Measurements from ENCODE around the gene PDK2. TPM values are rescaled to one million over a fixed set of nuclear protein-coding genes. Genes with fewer than 3 reads are reported as not detected.

Gene PDK2
- total and polyA plus RNA-seq, 9 of the 15 experiments (the other 6 are each of a cell fraction or from before 2014, with no cell fraction given): 0.03 to 2.5 (median 1.4) TPM

DNA sequence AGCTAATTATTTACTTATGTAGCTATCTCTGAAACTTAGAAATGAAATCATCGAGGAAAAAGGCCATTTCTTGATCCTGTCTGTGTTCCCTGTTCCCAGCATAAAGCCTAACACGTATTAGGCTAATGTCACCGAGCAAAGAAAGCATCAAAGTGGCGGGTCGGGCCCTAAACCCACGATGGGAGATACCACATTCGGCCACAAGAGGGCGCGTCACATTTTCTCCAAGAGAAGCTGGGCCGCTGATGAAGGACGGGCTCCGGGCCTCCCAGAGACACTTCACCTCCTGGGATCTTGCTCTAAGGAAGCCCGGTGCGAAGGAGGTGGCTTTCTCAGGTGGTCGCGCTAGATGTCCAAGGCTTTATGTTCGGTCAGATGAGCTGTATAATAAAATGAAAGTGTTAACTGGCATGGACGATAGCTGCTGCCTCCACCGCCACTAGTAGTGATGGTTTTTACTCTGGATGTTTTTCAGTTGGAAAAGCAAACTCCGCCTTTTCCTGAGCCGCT, 853 bp upstream of the PDK2 start:
- no peaks in the 10 kb centered on the region for H3K9me1 ChIP-seq (ENCODE audit: control insufficient read depth, insufficient read depth, low read length)
- H3K79me2 ChIP-seq (ENCODE audit: control insufficient read depth, insufficient read depth, low read length): no peaks in the 10 kb centered on the region
- H3K9ac ChIP-seq (ENCODE audit: insufficient read depth in 1 of 2, low read depth in 2 of 2, low read length in 2 of 2): no peak overlapping the region
- H3K4me2 ChIP-seq (ENCODE audit: insufficient read depth, low read length): peak overlapping the region; percentile 63
- no peak overlapping the region for H3K27ac ChIP-seq (ENCODE audit: extremely low read depth, low read depth, low read length)
- BruUV-seq (replicated peaks): no TSS peak
- in situ Hi-C loops (cut with MboI) (no loop called here), intact Hi-C loops (cut with micrococcal nuclease) (loop anchor here (1.0 kb wide), 2 partner anchors 67 to 203 kb away; no protein-coding TSS in a partner anchor)
- POLR2A ChIA-PET: interaction anchor here (0.5 to 1.0 kb wide), 2 partner anchors 29 to 186 kb away, joined by 4 read pairs; no protein-coding TSS in a partner anchor
- no peak overlapping the region for H3K4me3 ChIP-seq
- peak; percentile 90 for ATAC-seq
- H3K27me3 ChIP-seq (ENCODE audit: control insufficient read depth in 2 of 2, insufficient read depth in 2 of 2, low read length in 2 of 2): peaks cover 7 to 35% of the 10 kb centered on the region in 2 experiments; a peak in 4 of 5 replicates
- WGBS (ENCODE audit: insufficient coverage, low coverage, missing lambda C conversion rate): 8% methylated on average over 21 of the region's 21 CpGs
- H4K20me1 ChIP-seq (replicated peaks; ENCODE audit: control insufficient read depth, insufficient read depth, low read length): peaks cover 13% of the 10 kb centered on the region; the same call in 1 of the 2 replicates
- H3K9me3 ChIP-seq (replicated peaks; ENCODE audit: control insufficient read depth, insufficient read depth, low read depth, low read length): no peaks in the 10 kb centered on the region
- H3K36me3 ChIP-seq (ENCODE audit: control insufficient read depth, insufficient read depth, low read length): no peaks in the 10 kb centered on the region
- CTCF ChIA-PET (ENCODE audit: low intra/inter-chr PET ratio): interaction anchor here (0.7 to 1.6 kb wide), 5 partner anchors 67 to 203 kb away, joined by 3 to 6 read pairs (median 4); no protein-coding TSS in a partner anchor
- DNase-seq (ENCODE audit: extremely low read depth in 1 of 4, low spot score in 3 of 4): peak; percentile 81 to 85 (median 84)
- peak; percentile 91 for FAIRE-seq
- peak overlapping the region; percentile 75 for H2AFZ ChIP-seq (ENCODE audit: low read depth, low read length)
- peaks cover 3 to 19% of the 10 kb centered on the region in 2 experiments; a peak in 3 of 5 replicates for H3K4me1 ChIP-seq (replicated peaks in 1 of 2; ENCODE audit: control insufficient read depth in 2 of 2, insufficient read depth in 2 of 2, low read length in 2 of 2)
- TF ChIP-seq HLTF (IDR thresholded peaks at IDR 0.05) (no peak), ZFX (CRISPR knock-in tag; IDR thresholded peaks at IDR 0.05) (no peak), CXXC5 (CRISPR knock-in tag; IDR thresholded peaks at IDR 0.05) (no peak), TEAD1 (CRISPR knock-in tag; IDR thresholded peaks at IDR 0.05) (no peak), ZNF311 (CRISPR knock-in tag; IDR thresholded peaks at IDR 0.05) (no peak), RBM39 (optimal IDR thresholded peaks at IDR 0.05; ENCODE audit: low read depth, low read length) (no peak), HNRNPK (IDR thresholded peaks at IDR 0.05; ENCODE audit: low read depth, low read length, poor library complexity, severe bottlenecking) (no peak), ZNF830 (CRISPR knock-in tag; IDR thresholded peaks at IDR 0.05) (no peak), MTF1 (CRISPR knock-in tag; IDR thresholded peaks at IDR 0.05; ENCODE audit: borderline replicate concordance) (no peak)
- TF ChIP-seq, protein P1, sequence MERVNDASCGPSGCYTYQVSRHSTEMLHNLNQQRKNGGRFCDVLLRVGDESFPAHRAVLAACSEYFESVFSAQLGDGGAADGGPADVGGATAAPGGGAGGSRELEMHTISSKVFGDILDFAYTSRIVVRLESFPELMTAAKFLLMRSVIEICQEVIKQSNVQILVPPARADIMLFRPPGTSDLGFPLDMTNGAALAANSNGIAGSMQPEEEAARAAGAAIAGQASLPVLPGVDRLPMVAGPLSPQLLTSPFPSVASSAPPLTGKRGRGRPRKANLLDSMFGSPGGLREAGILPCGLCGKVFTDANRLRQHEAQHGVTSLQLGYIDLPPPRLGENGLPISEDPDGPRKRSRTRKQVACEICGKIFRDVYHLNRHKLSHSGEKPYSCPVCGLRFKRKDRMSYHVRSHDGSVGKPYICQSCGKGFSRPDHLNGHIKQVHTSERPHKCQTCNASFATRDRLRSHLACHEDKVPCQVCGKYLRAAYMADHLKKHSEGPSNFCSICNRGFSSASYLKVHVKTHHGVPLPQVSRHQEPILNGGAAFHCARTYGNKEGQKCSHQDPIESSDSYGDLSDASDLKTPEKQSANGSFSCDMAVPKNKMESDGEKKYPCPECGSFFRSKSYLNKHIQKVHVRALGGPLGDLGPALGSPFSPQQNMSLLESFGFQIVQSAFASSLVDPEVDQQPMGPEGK (CRISPR knock-in tag; IDR thresholded peaks at IDR 0.05; ENCODE audit: borderline replicate concordance): no peak
- TF ChIP-seq, protein P2, sequence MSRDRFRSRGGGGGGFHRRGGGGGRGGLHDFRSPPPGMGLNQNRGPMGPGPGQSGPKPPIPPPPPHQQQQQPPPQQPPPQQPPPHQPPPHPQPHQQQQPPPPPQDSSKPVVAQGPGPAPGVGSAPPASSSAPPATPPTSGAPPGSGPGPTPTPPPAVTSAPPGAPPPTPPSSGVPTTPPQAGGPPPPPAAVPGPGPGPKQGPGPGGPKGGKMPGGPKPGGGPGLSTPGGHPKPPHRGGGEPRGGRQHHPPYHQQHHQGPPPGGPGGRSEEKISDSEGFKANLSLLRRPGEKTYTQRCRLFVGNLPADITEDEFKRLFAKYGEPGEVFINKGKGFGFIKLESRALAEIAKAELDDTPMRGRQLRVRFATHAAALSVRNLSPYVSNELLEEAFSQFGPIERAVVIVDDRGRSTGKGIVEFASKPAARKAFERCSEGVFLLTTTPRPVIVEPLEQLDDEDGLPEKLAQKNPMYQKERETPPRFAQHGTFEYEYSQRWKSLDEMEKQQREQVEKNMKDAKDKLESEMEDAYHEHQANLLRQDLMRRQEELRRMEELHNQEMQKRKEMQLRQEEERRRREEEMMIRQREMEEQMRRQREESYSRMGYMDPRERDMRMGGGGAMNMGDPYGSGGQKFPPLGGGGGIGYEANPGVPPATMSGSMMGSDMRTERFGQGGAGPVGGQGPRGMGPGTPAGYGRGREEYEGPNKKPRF (IDR thresholded peaks at IDR 0.05; ENCODE audit: low read depth, low read length): no peak
- TF ChIP-seq, protein P3, sequence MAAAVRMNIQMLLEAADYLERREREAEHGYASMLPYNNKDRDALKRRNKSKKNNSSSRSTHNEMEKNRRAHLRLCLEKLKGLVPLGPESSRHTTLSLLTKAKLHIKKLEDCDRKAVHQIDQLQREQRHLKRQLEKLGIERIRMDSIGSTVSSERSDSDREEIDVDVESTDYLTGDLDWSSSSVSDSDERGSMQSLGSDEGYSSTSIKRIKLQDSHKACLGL (CRISPR knock-in tag; IDR thresholded peaks at IDR 0.05; ENCODE audit: borderline replicate concordance, poor library complexity, severe bottlenecking): no peak
- TF ChIP-seq, protein P4, sequence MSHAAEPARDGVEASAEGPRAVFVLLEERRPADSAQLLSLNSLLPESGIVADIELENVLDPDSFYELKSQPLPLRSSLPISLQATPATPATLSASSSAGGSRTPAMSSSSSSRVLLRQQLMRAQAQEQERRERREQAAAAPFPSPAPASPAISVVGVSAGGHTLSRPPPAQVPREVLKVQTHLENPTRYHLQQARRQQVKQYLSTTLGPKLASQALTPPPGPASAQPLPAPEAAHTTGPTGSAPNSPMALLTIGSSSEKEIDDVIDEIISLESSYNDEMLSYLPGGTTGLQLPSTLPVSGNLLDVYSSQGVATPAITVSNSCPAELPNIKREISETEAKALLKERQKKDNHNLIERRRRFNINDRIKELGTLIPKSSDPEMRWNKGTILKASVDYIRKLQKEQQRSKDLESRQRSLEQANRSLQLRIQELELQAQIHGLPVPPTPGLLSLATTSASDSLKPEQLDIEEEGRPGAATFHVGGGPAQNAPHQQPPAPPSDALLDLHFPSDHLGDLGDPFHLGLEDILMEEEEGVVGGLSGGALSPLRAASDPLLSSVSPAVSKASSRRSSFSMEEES (CRISPR knock-in tag; IDR thresholded peaks at IDR 0.05): no peak
- TF ChIP-seq, protein P5, sequence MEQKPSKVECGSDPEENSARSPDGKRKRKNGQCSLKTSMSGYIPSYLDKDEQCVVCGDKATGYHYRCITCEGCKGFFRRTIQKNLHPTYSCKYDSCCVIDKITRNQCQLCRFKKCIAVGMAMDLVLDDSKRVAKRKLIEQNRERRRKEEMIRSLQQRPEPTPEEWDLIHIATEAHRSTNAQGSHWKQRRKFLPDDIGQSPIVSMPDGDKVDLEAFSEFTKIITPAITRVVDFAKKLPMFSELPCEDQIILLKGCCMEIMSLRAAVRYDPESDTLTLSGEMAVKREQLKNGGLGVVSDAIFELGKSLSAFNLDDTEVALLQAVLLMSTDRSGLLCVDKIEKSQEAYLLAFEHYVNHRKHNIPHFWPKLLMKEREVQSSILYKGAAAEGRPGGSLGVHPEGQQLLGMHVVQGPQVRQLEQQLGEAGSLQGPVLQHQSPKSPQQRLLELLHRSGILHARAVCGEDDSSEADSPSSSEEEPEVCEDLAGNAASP (IDR thresholded peaks at IDR 0.05): no peak

Measured in K562 (cell line).